K562 (cell line): ENCODE data around the gene B3GAT1. TPM values are rescaled to one million over a fixed set of nuclear protein-coding genes. Genes with fewer than 3 reads are reported as not detected.

Experiments
- ATAC-seq: fragments of 200-7000 bp; cut with Tn5 transposase; 3 replicates; pipeline ENCODE4 v1.9.1; 2020; ENCODE audit warnings: moderate library complexity
- BruUV-seq: library from RNA; stranded (reverse); fragments of 400-500 nt; replicated peaks from 2 replicates; lab custom pipeline; 2021; lab: Mats Ljungman, UMichigan
- CTCF ChIA-PET: fragments of 300-600 bp; formaldehyde crosslinking; extraction: SDS; loops from one replicate; lab custom pipeline; 2021; ENCODE audit warnings: low intra/inter-chr PET ratio; lab: Yijun Ruan, JAX
- POLR2A ChIA-PET: fragments of 300-600, 350-650 bp; sonication (Branson Sonifier 250); formaldehyde crosslinking; extraction: SDS; loops from one replicate; lab custom pipeline; 2021; ENCODE audit warnings: antibody characterized with exemption, inconsistent platforms; lab: Yijun Ruan, JAX
- DNase-seq, 4 experiments: peaks; one replicate each; pipeline versions ENCODE4 v3.0.0 to v3.0.0-alpha.2; 2011 to 2018; ENCODE audit warnings: low spot score in 3 of 4, mixed read lengths in 3 of 4; ENCODE audit errors: extremely low read depth in 1 of 4
- FAIRE-seq: peaks from 2 replicates; lab custom pipeline; 2011; peaks lifted over from hg19 to GRCh38; lab: Jason Lieb, UNC
- H2AFZ ChIP-seq: 2 replicates; pipeline ENCODE4 v1.6.0; 2011; ENCODE audit warnings: low read depth, low read length, control low read depth, inconsistent platforms
- H3K27ac ChIP-seq: fragments of 200-600 bp; 3 replicates; pipeline ENCODE4 v1.8.0; 2011; ENCODE audit warnings: low read depth, mild to moderate bottlenecking, control low read depth, inconsistent platforms, low read length, moderate library complexity, mixed read lengths; ENCODE audit errors: extremely low read depth
- H3K27me3 ChIP-seq, 2 experiments: fragments of 300-600 bp in 1 of 2; 2 replicates in 1 of 2; 3 replicates in 1 of 2; pipeline versions ENCODE4 v1.6.0 to v1.8.0; 2011; ENCODE audit warnings: inconsistent platforms in 2 of 2, low read length in 2 of 2, mild to moderate bottlenecking in 1 of 2, mixed read lengths in 1 of 2, moderate library complexity in 1 of 2; ENCODE audit not compliant: control insufficient read depth in 2 of 2, insufficient read depth in 2 of 2
- H3K36me3 ChIP-seq: fragments of 300-600 bp; 3 replicates; pipeline ENCODE4 v1.8.0; 2011; ENCODE audit warnings: mild to moderate bottlenecking, low read length, inconsistent platforms; ENCODE audit not compliant: control insufficient read depth, insufficient read depth
- H3K4me1 ChIP-seq, 2 experiments: fragments of 200-600 bp in 1 of 2; replicated peaks in 1 of 2; 2 replicates in 1 of 2; 3 replicates in 1 of 2; pipeline versions ENCODE4 v1.5.1 to v1.8.0; 2011; ENCODE audit warnings: inconsistent platforms in 2 of 2, low read length in 2 of 2, mild to moderate bottlenecking in 1 of 2, mixed read lengths in 1 of 2, moderate library complexity in 1 of 2; ENCODE audit not compliant: control insufficient read depth in 2 of 2, insufficient read depth in 2 of 2
- H3K4me2 ChIP-seq: 2 replicates; pipeline ENCODE4 v1.6.1; 2011; ENCODE audit warnings: low read length, control low read depth, inconsistent platforms, mixed read lengths; ENCODE audit not compliant: insufficient read depth
- H3K4me3 ChIP-seq: fragments of 200-600 bp; sonication (generic), shearing (Covaris generic); 2 replicates; pipeline ENCODE4 v1.5.1; 2016; ENCODE audit warnings: control low read depth, inconsistent platforms
- H3K79me2 ChIP-seq: fragments of 200-600 bp; 3 replicates; pipeline ENCODE4 v1.8.0; 2011; ENCODE audit warnings: low read length, inconsistent platforms; ENCODE audit not compliant: control insufficient read depth, insufficient read depth
- H3K9ac ChIP-seq, 2 experiments: 2 replicates each; pipeline versions ENCODE4 v1.6.0 to v1.6.1; 2011; ENCODE audit warnings: low read depth in 2 of 2, low read length in 2 of 2, control low read depth in 1 of 2, inconsistent platforms in 1 of 2, mild to moderate bottlenecking in 1 of 2, mixed read lengths in 1 of 2; ENCODE audit not compliant: insufficient read depth in 1 of 2
- H3K9me1 ChIP-seq: one replicate; pipeline ENCODE4 v1.6.0; 2011; ENCODE audit warnings: inconsistent platforms, mild to moderate bottlenecking, low read length, moderate library complexity; ENCODE audit not compliant: control insufficient read depth, insufficient read depth
- H3K9me3 ChIP-seq: replicated peaks from 2 replicates; pipeline ENCODE4 v1.5.1; 2011; ENCODE audit warnings: low read depth, low read length, inconsistent platforms; ENCODE audit not compliant: control insufficient read depth, insufficient read depth
- H4K20me1 ChIP-seq: replicated peaks from 2 replicates; pipeline ENCODE4 v1.6.1; 2011; ENCODE audit warnings: low read length, inconsistent platforms, mixed read lengths; ENCODE audit not compliant: control insufficient read depth, insufficient read depth
- ID3 ChIP-seq, 2 experiments: fragments of 250-450 bp in 1 of 2; fragments of 450-650 bp in 1 of 2; sonication (Bioruptor Pico) in 1 of 2; IDR thresholded peaks; 2 replicates each; pipeline versions ENCODE4 v1.6.1 to v1.8.0; 2016 to 2021; ENCODE audit warnings: mild to moderate bottlenecking in 2 of 2, moderate library complexity in 2 of 2, missing compliant biosample characterization in 1 of 2, missing genetic modification characterization in 1 of 2
- IRF2 ChIP-seq: sonication (generic); formaldehyde crosslinking; IDR thresholded peaks from 2 replicates; pipeline ENCODE4 v1.8.1; 2022; ENCODE audit warnings: mild to moderate bottlenecking, missing genetic modification reagents
- NR2F6 ChIP-seq: fragments of 450-650 bp; formaldehyde crosslinking; IDR thresholded peaks from 2 replicates; pipeline ENCODE4 v1.4.0; 2020; ENCODE audit warnings: mild to moderate bottlenecking
- POLR3G ChIP-seq: IDR thresholded peaks from 2 replicates; pipeline ENCODE4 v1.6.1; 2011; ENCODE audit not compliant: insufficient read length, insufficient replicate concordance; ENCODE audit errors: extremely low read depth
- RBBP5 ChIP-seq: fragments of 200-600 bp; sonication (generic); IDR thresholded peaks from 2 replicates; pipeline ENCODE4 v1.6.1; 2012; ENCODE audit warnings: borderline replicate concordance, mild to moderate bottlenecking, low read length, control low read depth, inconsistent platforms; ENCODE audit not compliant: insufficient read depth, poor library complexity, severe bottlenecking
- RBM34 ChIP-seq: fragments of 200-400 bp; formaldehyde crosslinking; IDR thresholded peaks from 2 replicates; pipeline ENCODE4 v1.6.1; 2018; ENCODE audit warnings: low read length, borderline replicate concordance; ENCODE audit not compliant: insufficient read depth
- RNF219 ChIP-seq: fragments of 250-450 bp; sonication (Bioruptor Pico); IDR thresholded peaks from 2 replicates; pipeline ENCODE4 v1.5.0; 2022; ENCODE audit warnings: mild to moderate bottlenecking
- SAFB2 ChIP-seq: fragments of 200-400 bp; formaldehyde crosslinking; IDR thresholded peaks from 2 replicates; pipeline ENCODE4 v1.6.1; 2018; ENCODE audit warnings: borderline replicate concordance, low read length, low read depth, moderate library complexity; ENCODE audit not compliant: severe bottlenecking
- SMC3 ChIP-seq: conservative IDR thresholded peaks from 2 replicates; pipeline ENCODE4 v1.6.1; 2011; ENCODE audit warnings: low read depth, low read length, improper control_type of control experiment; ENCODE audit not compliant: insufficient read depth
- TFE3 ChIP-seq: fragments of 450-650 bp; formaldehyde crosslinking; IDR thresholded peaks from 2 replicates; pipeline ENCODE4 v1.4.0; 2020; ENCODE audit warnings: mild to moderate bottlenecking, mixed read lengths
- WHSC1 ChIP-seq: IDR thresholded peaks from one replicate; pipeline ENCODE4 v1.6.1; 2012; ENCODE audit warnings: low read length, control low read depth, inconsistent platforms
- ZNF23 ChIP-seq: fragments of 250-450 bp; sonication (Bioruptor Pico); IDR thresholded peaks from 2 replicates; pipeline ENCODE4 v1.4.0; 2020; ENCODE audit warnings: mild to moderate bottlenecking
- ZNF699 ChIP-seq: fragments of 250-450 bp; sonication (Bioruptor Pico); IDR thresholded peaks from 2 replicates; pipeline ENCODE4 v1.8.0; 2021; ENCODE audit warnings: mild to moderate bottlenecking, moderate library complexity; ENCODE audit not compliant: insufficient replicate concordance
- WGBS: fragments of 100-300 bp; shearing (Covaris generic); methylation state at CpG from one replicate; pipeline ENCODE4 v1.1.6; 2016; ENCODE audit warnings: low coverage, mixed read lengths; ENCODE audit not compliant: insufficient coverage; ENCODE audit errors: missing lambda C conversion rate; 5-methylcytosine and 5-hydroxymethylcytosine counted together
- in situ Hi-C: fragments of 300-500 bp; cut with MboI; formaldehyde crosslinking; loops from 4 replicates; pipeline ENCODE4 v1.15.0; 2018; ENCODE audit warnings: inconsistent platforms, mixed read lengths
- intact Hi-C: fragments of 100-400 bp; cut with micrococcal nuclease; formaldehyde crosslinking; loops from 2 replicates; pipeline ENCODE4 v1.14.2; 2022
- polyA plus RNA-seq, 8 experiments: library from polyadenylated mRNA; depleted of rRNA in 4 of 8; stranded (reverse) in 5 of 8; unstranded in 3 of 8; fragments of >200 nt; fragmentation: Nextera tagmentation in 2 of 8; fragmentation: Illumina TruSeq in 1 of 8; extraction: Ambion mirVana in 2 of 8; extraction: Trizol in 1 of 8; gene quantifications; 2 replicates each; pipeline versions ENCODE4 v1.2.1 to v1.2.3, GENCODE V29; 2011 to 2014; ENCODE audit warnings: inconsistent platforms in 1 of 8, missing spikeins in 1 of 8
- total RNA-seq, 7 experiments: library from RNA; depleted of rRNA in 6 of 7; stranded (reverse); fragments of >200 nt in 6 of 7; fragmentation: Illumina TruSeq in 2 of 7; extraction: Trizol in 2 of 7; gene quantifications; 2 replicates each; pipeline versions ENCODE4 v1.2.1 to v1.2.3, GENCODE V29; 2011 to 2021; ENCODE audit warnings: low replicate concordance in 1 of 7

Gene B3GAT1
- total and polyA plus RNA-seq, 9 of the 15 experiments (the other 6 are each of a cell fraction or from before 2014, with no cell fraction given): 0.01 to 0.53 (median 0.14) TPM; not detected in 1

- ChIA-PET POLR2A (no interaction called here), CTCF (no interaction called here)
- in situ Hi-C loops (no loop called here), intact Hi-C loops (no loop called here)
- ATAC-seq: no peak
- Histone ChIP-seq H3K4me1 (no peaks in the 10 kb centered on the region), H3K27ac (no peak overlapping the region), H4K20me1 (no peaks in the 10 kb centered on the region), H3K9me3 (no peaks in the 10 kb centered on the region), H3K4me2 (no peak overlapping the region), H3K9me1 (no peaks in the 10 kb centered on the region), H3K36me3 (no peaks in the 10 kb centered on the region), H2AFZ (no peak overlapping the region), H3K9ac (no peak overlapping the region), H3K79me2 (no peaks in the 10 kb centered on the region), H3K4me3 (no peak overlapping the region), H3K27me3 (peaks cover 0 to 11% of the 10 kb centered on the region in 2 experiments; a peak in 2 of 5 replicates)
- DNase-seq: no peak
- FAIRE-seq: no peak
- WGBS: 2% methylated on average over 6 of the region's 6 CpGs
- no TSS peak for BruUV-seq
- no peak for TF ChIP-seq POLR3G
- no peak for TF ChIP-seq RBM34
- TF ChIP-seq SAFB2: no peak
- no peak for TF ChIP-seq TFE3 (CRISPR knock-in tag)
- TF ChIP-seq ZNF23 (CRISPR knock-in tag): no peak
- no peak for TF ChIP-seq RBBP5
- TF ChIP-seq SMC3: no peak
- no peak for TF ChIP-seq ID3 (CRISPR knock-in tag; IDR thresholded peaks at IDR 0.05)
- no peak for TF ChIP-seq ID3 (tag; IDR thresholded peaks at IDR 0.05)
- no peak for TF ChIP-seq NR2F6
- TF ChIP-seq RNF219 (CRISPR knock-in tag): no peak
- TF ChIP-seq ZNF699 (CRISPR knock-in tag): no peak
- no peak for TF ChIP-seq WHSC1
- no peak for TF ChIP-seq IRF2 (CRISPR knock-in tag)
Measured at GRCh38 chr11:134454146-134454690, 42.2 kb upstream of the B3GAT1 start.
